ENCODE measurements around the gene BLACAT1. TPM values are rescaled to one million over a fixed set of nuclear protein-coding genes. Genes with fewer than 3 reads are reported as not detected.

Gene BLACAT1
- total and polyA plus RNA-seq, 2 of the 13 experiments (the other 11 are each of a cell fraction or from before 2014, with no cell fraction given) = 1.2 to 2.8 TPM

DNA sequence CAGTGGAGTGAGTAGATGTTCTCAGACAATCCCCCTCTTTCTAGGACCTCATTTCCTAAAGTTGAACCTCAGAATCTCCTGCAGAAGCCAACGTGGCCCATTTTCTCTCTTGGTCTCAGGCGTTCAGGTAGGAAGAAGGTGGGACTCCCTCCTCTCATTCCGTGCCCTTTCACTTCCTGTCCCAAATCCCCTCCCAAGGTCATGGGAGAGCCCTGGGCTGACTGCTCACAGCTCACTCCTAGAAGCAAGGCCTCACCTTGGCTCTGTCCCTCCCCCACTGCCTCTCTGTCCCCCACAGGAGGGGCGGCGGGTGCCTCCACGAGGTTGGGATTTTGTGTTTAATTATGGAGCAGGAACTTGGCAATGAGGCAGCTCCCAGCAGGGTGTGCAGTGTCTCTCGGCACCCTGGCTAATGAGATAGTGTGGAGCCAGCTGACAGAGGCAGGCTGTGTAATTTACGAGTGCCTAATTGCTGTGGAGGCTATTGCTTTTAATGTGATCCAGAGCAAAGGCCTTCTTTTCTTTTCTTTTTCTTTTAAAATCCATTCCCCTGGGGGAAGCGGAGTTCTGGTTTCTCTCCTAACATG lies 39.5 kb upstream of the BLACAT1 start (continued):
- TF ChIP-seq ZNF687 (CRISPR knock-in tag; IDR thresholded peaks at IDR 0.05) (peak; percentile 61), MYC (CRISPR knock-in tag; IDR thresholded peaks at IDR 0.05; ENCODE audit: borderline replicate concordance) (peak; percentile 21; the same call in 1 of the 2 replicates), ZNF619 (CRISPR knock-in tag; IDR thresholded peaks at IDR 0.05) (peak; percentile 56; the same call in 1 of the 2 replicates), ESRRA (CRISPR knock-in tag; IDR thresholded peaks at IDR 0.05; ENCODE audit: low read depth) (peak; percentile 51), UBTF (CRISPR knock-in tag; IDR thresholded peaks at IDR 0.05) (peak; percentile 25; the same call in 1 of the 2 replicates), PITX1 (CRISPR knock-in tag; IDR thresholded peaks at IDR 0.05) (peak; percentile 72), ZNF609 (CRISPR knock-in tag; IDR thresholded peaks at IDR 0.05; ENCODE audit: borderline replicate concordance) (peak; percentile 24; the same call in 1 of the 2 replicates), LCORL (IDR thresholded peaks at IDR 0.05) (no peak), LCORL (CRISPR knock-in tag; IDR thresholded peaks at IDR 0.05) (peak; percentile 61; the same call in 1 of the 2 replicates), ZFY (CRISPR knock-in tag; IDR thresholded peaks at IDR 0.05) (peak; percentile 38; the same call in 1 of the 2 replicates), HIVEP1 (CRISPR knock-in tag; IDR thresholded peaks at IDR 0.05) (0 out of 2 replicates have a peak, but pooled peaks have one; percentile 42)
- TF ChIP-seq, protein P1, sequence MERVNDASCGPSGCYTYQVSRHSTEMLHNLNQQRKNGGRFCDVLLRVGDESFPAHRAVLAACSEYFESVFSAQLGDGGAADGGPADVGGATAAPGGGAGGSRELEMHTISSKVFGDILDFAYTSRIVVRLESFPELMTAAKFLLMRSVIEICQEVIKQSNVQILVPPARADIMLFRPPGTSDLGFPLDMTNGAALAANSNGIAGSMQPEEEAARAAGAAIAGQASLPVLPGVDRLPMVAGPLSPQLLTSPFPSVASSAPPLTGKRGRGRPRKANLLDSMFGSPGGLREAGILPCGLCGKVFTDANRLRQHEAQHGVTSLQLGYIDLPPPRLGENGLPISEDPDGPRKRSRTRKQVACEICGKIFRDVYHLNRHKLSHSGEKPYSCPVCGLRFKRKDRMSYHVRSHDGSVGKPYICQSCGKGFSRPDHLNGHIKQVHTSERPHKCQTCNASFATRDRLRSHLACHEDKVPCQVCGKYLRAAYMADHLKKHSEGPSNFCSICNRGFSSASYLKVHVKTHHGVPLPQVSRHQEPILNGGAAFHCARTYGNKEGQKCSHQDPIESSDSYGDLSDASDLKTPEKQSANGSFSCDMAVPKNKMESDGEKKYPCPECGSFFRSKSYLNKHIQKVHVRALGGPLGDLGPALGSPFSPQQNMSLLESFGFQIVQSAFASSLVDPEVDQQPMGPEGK (CRISPR knock-in tag; IDR thresholded peaks at IDR 0.05) = peak; percentile 66

All from HepG2 (cell line).